HepG2 (cell line): ENCODE data around the gene ARSB. TPM values are rescaled to one million over a fixed set of nuclear protein-coding genes. Genes with fewer than 3 reads are reported as not detected.
A peak's percentile ranks its signal among the peaks of the same experiment; 100 is the strongest.

Experiments used
- AGO1 ChIP-seq: fragments of 200-400 bp; formaldehyde crosslinking; IDR thresholded peaks from 2 replicates; pipeline ENCODE4 v1.6.1; 2017; ENCODE audit warnings: mild to moderate bottlenecking, low read depth, low read length, moderate library complexity; ENCODE audit not compliant: poor library complexity, severe bottlenecking
- AKAP8 ChIP-seq: sonication (generic); formaldehyde crosslinking; IDR thresholded peaks from 2 replicates; pipeline ENCODE4 v1.5.1; 2020; ENCODE audit warnings: mild to moderate bottlenecking, missing genetic modification reagents
- ATF1 ChIP-seq: IDR thresholded peaks from 2 replicates; pipeline ENCODE4 v1.6.1; 2016; ENCODE audit warnings: mild to moderate bottlenecking, control low read depth
- ELF3 ChIP-seq: IDR thresholded peaks from 2 replicates; pipeline ENCODE4 v1.6.1; 2016; ENCODE audit warnings: missing genetic modification reagents, missing compliant biosample characterization
- HOXA5 ChIP-seq: sonication (generic); formaldehyde crosslinking; IDR thresholded peaks from 2 replicates; pipeline ENCODE4 v1.4.0; 2020; ENCODE audit warnings: missing genetic modification reagents
- IRX3 ChIP-seq: sonication (generic); formaldehyde crosslinking; IDR thresholded peaks from 2 replicates; pipeline ENCODE4 v1.8.1; 2023; ENCODE audit warnings: mild to moderate bottlenecking, low read depth, missing genetic modification reagents, borderline replicate concordance
- JDP2 ChIP-seq: sonication (generic); formaldehyde crosslinking; IDR thresholded peaks from 2 replicates; pipeline ENCODE4 v1.8.1; 2022; ENCODE audit warnings: missing genetic modification reagents, borderline replicate concordance
- KAT8 ChIP-seq: IDR thresholded peaks from 2 replicates; pipeline ENCODE4 v1.6.1; 2016; ENCODE audit warnings: missing genetic modification reagents, missing compliant biosample characterization
- MTA1 ChIP-seq: sonication (generic); formaldehyde crosslinking; IDR thresholded peaks from 2 replicates; pipeline ENCODE4 v1.4.0; 2020; ENCODE audit warnings: missing genetic modification reagents, mild to moderate bottlenecking, borderline replicate concordance
- NAIF1 ChIP-seq: sonication (generic); formaldehyde crosslinking; IDR thresholded peaks from 2 replicates; pipeline ENCODE4 v1.5.0; 2020; ENCODE audit warnings: mild to moderate bottlenecking, missing genetic modification reagents, borderline replicate concordance
- RFX1 ChIP-seq: fragments of 450-650 bp; IDR thresholded peaks from 2 replicates; pipeline ENCODE4 v1.6.1; 2017
- SALL1 ChIP-seq: sonication (generic); formaldehyde crosslinking; IDR thresholded peaks from 2 replicates; pipeline ENCODE4 v1.8.0; 2022; ENCODE audit warnings: mild to moderate bottlenecking, missing genetic modification reagents
- SMAD3 ChIP-seq: sonication (generic); formaldehyde crosslinking; IDR thresholded peaks from 2 replicates; pipeline ENCODE4 v1.4.0; 2020; ENCODE audit warnings: missing genetic modification reagents
- ZIK1 ChIP-seq: sonication (generic); formaldehyde crosslinking; IDR thresholded peaks from 2 replicates; pipeline ENCODE4 v1.5.0; 2020; ENCODE audit warnings: mild to moderate bottlenecking, low read depth, missing genetic modification reagents, borderline replicate concordance
- ZNF20 ChIP-seq: sonication (generic); formaldehyde crosslinking; IDR thresholded peaks from 2 replicates; pipeline ENCODE4 v1.4.0; 2020; ENCODE audit warnings: mild to moderate bottlenecking, moderate library complexity, missing genetic modification reagents
- ZNF205 ChIP-seq: IDR thresholded peaks from 2 replicates; pipeline ENCODE4 v1.6.1; 2018; ENCODE audit warnings: missing biosample characterization, missing genetic modification reagents
- ZNF350 ChIP-seq: sonication (generic); formaldehyde crosslinking; IDR thresholded peaks from 2 replicates; pipeline ENCODE4 v1.4.0; 2020; ENCODE audit warnings: mild to moderate bottlenecking, low read depth, missing genetic modification reagents, borderline replicate concordance
- ZNF547 ChIP-seq: sonication (generic); formaldehyde crosslinking; IDR thresholded peaks from 2 replicates; pipeline ENCODE4 v1.5.1; 2020; ENCODE audit warnings: mild to moderate bottlenecking, missing genetic modification reagents
- ZNF768 ChIP-seq: sonication (generic); formaldehyde crosslinking; IDR thresholded peaks from 2 replicates; pipeline ENCODE4 v1.4.0; 2020; ENCODE audit warnings: missing genetic modification reagents
- ZSCAN21 ChIP-seq: sonication (generic); formaldehyde crosslinking; IDR thresholded peaks from 2 replicates; pipeline ENCODE4 v1.8.0; 2022; ENCODE audit warnings: mild to moderate bottlenecking, missing genetic modification reagents, moderate library complexity, borderline replicate concordance
- polyA plus RNA-seq, 8 experiments: library from polyadenylated mRNA; depleted of rRNA in 3 of 8; stranded (reverse) in 7 of 8; unstranded in 1 of 8; fragments of >200 nt; fragmentation: Illumina TruSeq in 4 of 8; extraction: Trizol in 4 of 8; gene quantifications; 2 replicates each; pipeline versions ENCODE4 v1.2.1 to v1.2.3, GENCODE V29; 2011 to 2016; ENCODE audit warnings: low read depth in 4 of 8, missing spikeins in 1 of 8, mixed read lengths in 1 of 8; ENCODE audit not compliant: insufficient read depth in 1 of 8
- total RNA-seq, 5 experiments: library from RNA; depleted of rRNA; stranded (reverse); fragments of >200 nt; fragmentation: Illumina TruSeq; extraction: Trizol; gene quantifications; 2 replicates each; pipeline ENCODE4 v1.2.3, GENCODE V29; 2016; ENCODE audit warnings: low read depth in 1 of 5
- TF ChIP-seq, protein P1 (sequence below): sonication (generic); formaldehyde crosslinking; IDR thresholded peaks from 2 replicates; pipeline ENCODE4 v1.9.0; 2022; ENCODE audit warnings: low read depth, missing genetic modification reagents
- TF ChIP-seq, protein P2 (sequence below): sonication (generic); formaldehyde crosslinking; IDR thresholded peaks from 2 replicates; pipeline ENCODE4 v1.4.0; 2020; ENCODE audit warnings: missing genetic modification reagents
- TF ChIP-seq, protein P3 (sequence below): IDR thresholded peaks from 2 replicates; pipeline ENCODE4 v1.6.1; 2016; ENCODE audit warnings: low read depth, control low read depth
- TF ChIP-seq, protein P4 (sequence below): sonication (generic); formaldehyde crosslinking; conservative IDR thresholded peaks from 2 replicates; pipeline ENCODE4 v1.4.0; 2020; ENCODE audit warnings: missing genetic modification reagents

ARSB gene
- total and polyA plus RNA-seq, 2 of the 13 experiments (the other 11 are each of a cell fraction or from before 2014, with no cell fraction given), result 52.6 to 66.4 TPM

DNA sequence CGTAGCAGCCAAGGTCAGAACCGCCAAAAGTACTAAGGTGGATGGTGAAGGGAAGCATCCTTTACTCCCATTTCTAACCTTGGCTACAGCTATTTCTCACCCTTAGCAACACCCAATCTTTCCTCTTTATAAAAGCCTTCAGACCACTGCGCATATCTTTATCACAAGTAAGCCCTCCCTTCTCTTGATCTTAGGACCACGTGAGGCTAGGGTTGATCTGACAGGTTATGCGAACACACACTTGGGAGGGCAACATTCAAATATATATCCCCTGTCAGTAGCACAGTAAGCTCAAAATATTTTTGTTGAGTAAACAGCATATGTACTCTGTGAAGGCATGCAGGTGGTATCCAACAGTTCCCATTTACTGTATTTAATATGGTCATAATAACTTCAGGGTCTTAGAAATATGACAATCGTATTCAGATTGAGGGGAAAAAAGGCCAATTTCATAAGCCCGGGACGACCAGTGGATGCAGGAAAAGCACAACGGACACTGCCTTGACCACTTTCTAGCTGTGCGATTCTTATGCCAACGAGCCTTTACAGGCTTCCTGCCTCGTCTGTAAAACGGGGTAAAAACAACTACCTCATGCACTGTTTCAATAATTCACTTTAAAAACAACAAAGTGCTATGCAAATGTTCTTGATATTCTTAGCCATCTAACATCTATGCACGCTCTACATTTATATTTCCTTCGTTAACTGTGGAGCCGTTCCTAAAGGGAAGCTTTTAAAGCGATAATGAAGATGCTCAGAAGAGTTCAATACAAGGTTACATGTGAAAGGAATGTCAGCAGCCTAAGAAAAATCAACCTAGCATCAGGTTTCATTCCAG, 1.3 kb downstream of the ARSB start (continued):
- TF ChIP-seq, protein P1, sequence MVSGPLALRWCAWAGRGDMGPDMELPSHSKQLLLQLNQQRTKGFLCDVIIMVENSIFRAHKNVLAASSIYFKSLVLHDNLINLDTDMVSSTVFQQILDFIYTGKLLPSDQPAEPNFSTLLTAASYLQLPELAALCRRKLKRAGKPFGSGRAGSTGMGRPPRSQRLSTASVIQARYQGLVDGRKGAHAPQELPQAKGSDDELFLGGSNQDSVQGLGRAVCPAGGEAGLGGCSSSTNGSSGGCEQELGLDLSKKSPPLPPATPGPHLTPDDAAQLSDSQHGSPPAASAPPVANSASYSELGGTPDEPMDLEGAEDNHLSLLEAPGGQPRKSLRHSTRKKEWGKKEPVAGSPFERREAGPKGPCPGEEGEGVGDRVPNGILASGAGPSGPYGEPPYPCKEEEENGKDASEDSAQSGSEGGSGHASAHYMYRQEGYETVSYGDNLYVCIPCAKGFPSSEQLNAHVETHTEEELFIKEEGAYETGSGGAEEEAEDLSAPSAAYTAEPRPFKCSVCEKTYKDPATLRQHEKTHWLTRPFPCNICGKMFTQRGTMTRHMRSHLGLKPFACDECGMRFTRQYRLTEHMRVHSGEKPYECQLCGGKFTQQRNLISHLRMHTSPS (CRISPR knock-in tag), result no peak
- TF ChIP-seq ATF1 (CRISPR knock-in tag) (no peak), ZNF350 (CRISPR knock-in tag) (no peak), RFX1 (no peak), ZIK1 (CRISPR knock-in tag) (no peak), AGO1 (no peak), ZNF768 (CRISPR knock-in tag) (no peak), ZSCAN21 (CRISPR knock-in tag) (no peak; the same call in 1 of the 2 replicates), HOXA5 (no peak), MTA1 (no peak), JDP2 (no peak), ZNF20 (no peak), NAIF1 (0 out of 2 replicates have a peak, but pooled peaks have one; percentile 45), ELF3 (CRISPR knock-in tag) (peak; percentile 9; the same call in 1 of the 2 replicates), SMAD3 (no peak), ZNF205 (no peak), AKAP8 (no peak), SALL1 (CRISPR knock-in tag) (no peak), IRX3 (CRISPR knock-in tag) (no peak), ZNF547 (CRISPR knock-in tag) (no peak), KAT8 (CRISPR knock-in tag) (0 out of 2 replicates have a peak, but pooled peaks have one; percentile 32)
- TF ChIP-seq, protein P2, sequence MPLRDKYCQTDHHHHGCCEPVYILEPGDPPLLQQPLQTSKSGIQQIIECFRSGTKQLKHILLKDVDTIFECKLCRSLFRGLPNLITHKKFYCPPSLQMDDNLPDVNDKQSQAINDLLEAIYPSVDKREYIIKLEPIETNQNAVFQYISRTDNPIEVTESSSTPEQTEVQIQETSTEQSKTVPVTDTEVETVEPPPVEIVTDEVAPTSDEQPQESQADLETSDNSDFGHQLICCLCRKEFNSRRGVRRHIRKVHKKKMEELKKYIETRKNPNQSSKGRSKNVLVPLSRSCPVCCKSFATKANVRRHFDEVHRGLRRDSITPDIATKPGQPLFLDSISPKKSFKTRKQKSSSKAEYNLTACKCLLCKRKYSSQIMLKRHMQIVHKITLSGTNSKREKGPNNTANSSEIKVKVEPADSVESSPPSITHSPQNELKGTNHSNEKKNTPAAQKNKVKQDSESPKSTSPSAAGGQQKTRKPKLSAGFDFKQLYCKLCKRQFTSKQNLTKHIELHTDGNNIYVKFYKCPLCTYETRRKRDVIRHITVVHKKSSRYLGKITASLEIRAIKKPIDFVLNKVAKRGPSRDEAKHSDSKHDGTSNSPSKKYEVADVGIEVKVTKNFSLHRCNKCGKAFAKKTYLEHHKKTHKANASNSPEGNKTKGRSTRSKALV (CRISPR knock-in tag), result peak; percentile 26; the same call in 1 of the 2 replicates
- TF ChIP-seq, protein P3, sequence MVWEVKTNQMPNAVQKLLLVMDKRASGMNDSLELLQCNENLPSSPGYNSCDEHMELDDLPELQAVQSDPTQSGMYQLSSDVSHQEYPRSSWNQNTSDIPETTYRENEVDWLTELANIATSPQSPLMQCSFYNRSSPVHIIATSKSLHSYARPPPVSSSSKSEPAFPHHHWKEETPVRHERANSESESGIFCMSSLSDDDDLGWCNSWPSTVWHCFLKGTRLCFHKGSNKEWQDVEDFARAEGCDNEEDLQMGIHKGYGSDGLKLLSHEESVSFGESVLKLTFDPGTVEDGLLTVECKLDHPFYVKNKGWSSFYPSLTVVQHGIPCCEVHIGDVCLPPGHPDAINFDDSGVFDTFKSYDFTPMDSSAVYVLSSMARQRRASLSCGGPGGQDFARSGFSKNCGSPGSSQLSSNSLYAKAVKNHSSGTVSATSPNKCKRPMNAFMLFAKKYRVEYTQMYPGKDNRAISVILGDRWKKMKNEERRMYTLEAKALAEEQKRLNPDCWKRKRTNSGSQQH (CRISPR knock-in tag), result no peak
- TF ChIP-seq, protein P4, sequence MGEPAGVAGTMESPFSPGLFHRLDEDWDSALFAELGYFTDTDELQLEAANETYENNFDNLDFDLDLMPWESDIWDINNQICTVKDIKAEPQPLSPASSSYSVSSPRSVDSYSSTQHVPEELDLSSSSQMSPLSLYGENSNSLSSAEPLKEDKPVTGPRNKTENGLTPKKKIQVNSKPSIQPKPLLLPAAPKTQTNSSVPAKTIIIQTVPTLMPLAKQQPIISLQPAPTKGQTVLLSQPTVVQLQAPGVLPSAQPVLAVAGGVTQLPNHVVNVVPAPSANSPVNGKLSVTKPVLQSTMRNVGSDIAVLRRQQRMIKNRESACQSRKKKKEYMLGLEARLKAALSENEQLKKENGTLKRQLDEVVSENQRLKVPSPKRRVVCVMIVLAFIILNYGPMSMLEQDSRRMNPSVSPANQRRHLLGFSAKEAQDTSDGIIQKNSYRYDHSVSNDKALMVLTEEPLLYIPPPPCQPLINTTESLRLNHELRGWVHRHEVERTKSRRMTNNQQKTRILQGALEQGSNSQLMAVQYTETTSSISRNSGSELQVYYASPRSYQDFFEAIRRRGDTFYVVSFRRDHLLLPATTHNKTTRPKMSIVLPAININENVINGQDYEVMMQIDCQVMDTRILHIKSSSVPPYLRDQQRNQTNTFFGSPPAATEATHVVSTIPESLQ (CRISPR knock-in tag), result no peak
